Jurkat, Clone E6-1 (cell line): ENCODE data around the gene PDCL3.
A peak's percentile ranks its signal among the peaks of the same experiment; 100 is the strongest.

ENCODE experiments used
- DNase-seq: peaks from one replicate; pipeline ENCODE4 v3.0.0-alpha.2; 2011; ENCODE audit warnings: low read depth, low spot score
- H3K4me3 ChIP-seq: 2 replicates; pipeline ENCODE4 v1.5.1; 2011; ENCODE audit warnings: mild to moderate bottlenecking, low read length, control low read depth, moderate library complexity

PDCL3 gene

GRCh38 chr2:100554798-100555407 lies 7.9 kb upstream of the PDCL3 start:
- no peak for DNase-seq
- H3K4me3 ChIP-seq = no peak overlapping the region

- no peak for DNase-seq
- no peak overlapping the region for H3K4me3 ChIP-seq
Observed at GRCh38 chr2:100556746-100557145, 6.0 kb upstream of the PDCL3 start.

GRCh38 chr2:100560216-100560830 lies 2.5 kb upstream of the PDCL3 start:
- DNase-seq = no peak
- H3K4me3 ChIP-seq = no peak overlapping the region

- H3K4me3 ChIP-seq = no peak overlapping the region
- DNase-seq = no peak
Observed at GRCh38 chr2:100561191-100561590, 1.6 kb upstream of the PDCL3 start.

- DNase-seq = no peak
- H3K4me3 ChIP-seq = peak overlapping the region; percentile 90
Observed at GRCh38 chr2:100563407-100564247, 834 bp downstream of the PDCL3 start.

GRCh38 chr2:100568989-100569388 lies 6.2 kb downstream of the PDCL3 start:
- no peak overlapping the region for H3K4me3 ChIP-seq
- no peak for DNase-seq

GRCh38 chr2:100571668-100572067 lies 8.9 kb downstream of the PDCL3 start:
- DNase-seq = no peak
- no peak overlapping the region for H3K4me3 ChIP-seq

GRCh38 chr2:100577777-100578176 lies 15.0 kb downstream of the PDCL3 start:
- DNase-seq = no peak
- H3K4me3 ChIP-seq = no peak overlapping the region

- DNase-seq = peak; percentile 70
- peak overlapping the region; percentile 13 for H3K4me3 ChIP-seq
Observed at GRCh38 chr2:100580367-100581276, 17.8 kb downstream of the PDCL3 start.

GRCh38 chr2:100581277-100581612 lies 18.5 kb downstream of the PDCL3 start:
- peak overlapping the region; percentile 13; the same call in 1 of the 2 replicates for H3K4me3 ChIP-seq

GRCh38 chr2:100584816-100585215 lies 22.0 kb downstream of the PDCL3 start:
- DNase-seq = peak; percentile 30

More at GRCh38 chr2:100581277-100581612, 18.5 kb downstream of the PDCL3 start:
- DNase-seq = no peak

GRCh38 chr2:100588071-100588786 lies 25.4 kb downstream of the PDCL3 start:
- DNase-seq = peak; percentile 34
- no peak overlapping the region for H3K4me3 ChIP-seq

More at GRCh38 chr2:100584816-100585215, 22.0 kb downstream of the PDCL3 start:
- no peak overlapping the region for H3K4me3 ChIP-seq

- no peak for DNase-seq
- no peak overlapping the region for H3K4me3 ChIP-seq
Observed at GRCh38 chr2:100589527-100589926, 26.7 kb downstream of the PDCL3 start.

GRCh38 chr2:100592226-100592625 lies 29.4 kb downstream of the PDCL3 start:
- no peak for DNase-seq
- no peak overlapping the region for H3K4me3 ChIP-seq

GRCh38 chr2:100596465-100596864 lies 33.7 kb downstream of the PDCL3 start:
- no peak overlapping the region for H3K4me3 ChIP-seq
- no peak for DNase-seq

GRCh38 chr2:100599566-100599965 lies 36.8 kb downstream of the PDCL3 start:
- no peak for DNase-seq
- no peak overlapping the region for H3K4me3 ChIP-seq

- H3K4me3 ChIP-seq = no peak overlapping the region
Observed at GRCh38 chr2:100601661-100602060, 38.9 kb downstream of the PDCL3 start.

GRCh38 chr2:100603414-100603813 lies 40.6 kb downstream of the PDCL3 start:
- DNase-seq = no peak

More at GRCh38 chr2:100601661-100602060, 38.9 kb downstream of the PDCL3 start:
- no peak for DNase-seq

More at GRCh38 chr2:100603414-100603813, 40.6 kb downstream of the PDCL3 start:
- H3K4me3 ChIP-seq = no peak overlapping the region
